ENCODE data around the gene GCLC. TPM values are rescaled to one million over a fixed set of nuclear protein-coding genes. Genes with fewer than 3 reads are reported as not detected.

Gene GCLC
- total RNA-seq, 1 experiment from 2014 or later: 88.9 TPM

DNA sequence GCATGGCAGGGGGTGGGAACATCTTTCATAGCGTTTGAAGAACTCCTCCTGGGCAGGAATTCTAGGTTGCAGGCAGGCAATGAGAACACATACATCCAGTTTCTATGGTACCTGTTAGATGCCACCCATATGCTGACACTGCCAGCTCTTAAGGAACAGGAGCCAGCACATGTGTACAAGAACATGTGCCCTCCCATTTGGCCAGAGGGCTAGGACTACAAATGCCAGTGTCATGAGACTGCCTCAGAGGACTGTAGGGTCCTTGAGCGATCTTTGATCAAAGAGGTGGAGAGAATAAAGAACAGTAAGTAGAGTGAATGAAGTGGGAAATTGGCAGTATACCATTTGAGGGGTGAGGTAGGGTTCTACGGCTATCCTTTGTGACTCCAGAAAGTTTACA lies 45.8 kb downstream of the GCLC start:
- TF ChIP-seq, protein P1, sequence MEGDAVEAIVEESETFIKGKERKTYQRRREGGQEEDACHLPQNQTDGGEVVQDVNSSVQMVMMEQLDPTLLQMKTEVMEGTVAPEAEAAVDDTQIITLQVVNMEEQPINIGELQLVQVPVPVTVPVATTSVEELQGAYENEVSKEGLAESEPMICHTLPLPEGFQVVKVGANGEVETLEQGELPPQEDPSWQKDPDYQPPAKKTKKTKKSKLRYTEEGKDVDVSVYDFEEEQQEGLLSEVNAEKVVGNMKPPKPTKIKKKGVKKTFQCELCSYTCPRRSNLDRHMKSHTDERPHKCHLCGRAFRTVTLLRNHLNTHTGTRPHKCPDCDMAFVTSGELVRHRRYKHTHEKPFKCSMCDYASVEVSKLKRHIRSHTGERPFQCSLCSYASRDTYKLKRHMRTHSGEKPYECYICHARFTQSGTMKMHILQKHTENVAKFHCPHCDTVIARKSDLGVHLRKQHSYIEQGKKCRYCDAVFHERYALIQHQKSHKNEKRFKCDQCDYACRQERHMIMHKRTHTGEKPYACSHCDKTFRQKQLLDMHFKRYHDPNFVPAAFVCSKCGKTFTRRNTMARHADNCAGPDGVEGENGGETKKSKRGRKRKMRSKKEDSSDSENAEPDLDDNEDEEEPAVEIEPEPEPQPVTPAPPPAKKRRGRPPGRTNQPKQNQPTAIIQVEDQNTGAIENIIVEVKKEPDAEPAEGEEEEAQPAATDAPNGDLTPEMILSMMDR (IDR thresholded peaks at IDR 0.05; ENCODE audit: insufficient read depth in 1 of 2, low read depth in 1 of 2, low read length in 1 of 2, severe bottlenecking in 1 of 2, unreplicated experiment in 1 of 2): no peak
- Mint-ChIP-seq H3K9me3 (ENCODE audit: unreplicated experiment) (no peaks in the 10 kb centered on the region), H3K4me3 (ENCODE audit: unreplicated experiment) (no peak overlapping the region), H3K4me1 (ENCODE audit: low read depth, unreplicated experiment) (peaks cover 6% of the 10 kb centered on the region), H3K36me3 (ENCODE audit: insufficient read depth, unreplicated experiment) (peaks cover 45% of the 10 kb centered on the region), H3K27ac (ENCODE audit: unreplicated experiment) (peak overlapping the region; percentile 59), H3K27me3 (ENCODE audit: insufficient read depth, unreplicated experiment) (no peaks in the 10 kb centered on the region)
- no peaks in the 10 kb centered on the region for H3K4me1 ChIP-seq
- H3K36me3 ChIP-seq (ENCODE audit: control insufficient read depth, insufficient read depth, low read length): no peaks in the 10 kb centered on the region; the same call in 1 of the 2 replicates
- no peaks in the 10 kb centered on the region for H3K27me3 ChIP-seq (replicated peaks; ENCODE audit: control insufficient read depth, insufficient read depth, low read length)
- intact Hi-C loops (cut with micrococcal nuclease; ENCODE audit: unreplicated experiment): loop anchor here (10.0 kb wide), 1 partner anchor 456 kb away; no protein-coding TSS in a partner anchor
- DNase-seq: no peak
- no peaks in the 10 kb centered on the region for H3K9me3 ChIP-seq
- CTCF ChIA-PET: interaction anchor here (0.7 kb wide), 1 partner anchor 229 kb away, joined by 3 read pairs; no protein-coding TSS in a partner anchor
- no TSS peak for BruUV-seq (replicated peaks)
- no peak overlapping the region for H3K4me3 ChIP-seq (ENCODE audit: low read depth, low read length)
- POLR2A ChIA-PET: no interaction called here

DNA sequence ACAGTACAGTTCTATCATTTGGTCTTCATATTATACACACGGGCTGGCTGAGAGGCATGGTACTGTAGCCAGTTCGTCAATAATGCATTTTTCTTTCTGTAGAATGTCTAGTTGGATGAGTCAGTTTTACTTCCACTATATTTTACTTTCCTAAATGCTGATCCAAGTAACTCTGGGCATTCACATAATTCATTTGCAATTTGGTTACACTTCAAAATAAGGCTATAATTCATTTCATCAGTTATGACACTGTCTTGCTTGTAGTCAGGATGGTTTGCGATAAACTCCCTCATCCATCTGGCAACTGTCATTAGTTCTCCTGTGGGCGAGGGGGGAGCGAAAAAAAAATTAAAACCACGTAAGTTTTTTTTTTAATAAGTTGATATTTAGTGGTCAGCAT lies 46.3 kb downstream of the GCLC start:
- intact Hi-C loops (cut with micrococcal nuclease; ENCODE audit: unreplicated experiment): loop anchor here (10.0 kb wide), 1 partner anchor 456 kb away; no protein-coding TSS in a partner anchor
- no peak overlapping the region for H3K4me3 ChIP-seq (ENCODE audit: low read depth, low read length)
- Mint-ChIP-seq H3K9me3 (ENCODE audit: unreplicated experiment) (no peaks in the 10 kb centered on the region), H3K36me3 (ENCODE audit: insufficient read depth, unreplicated experiment) (peaks cover 41% of the 10 kb centered on the region), H3K27ac (ENCODE audit: unreplicated experiment) (no peak overlapping the region), H3K4me3 (ENCODE audit: unreplicated experiment) (no peak overlapping the region), H3K27me3 (ENCODE audit: insufficient read depth, unreplicated experiment) (no peaks in the 10 kb centered on the region), H3K4me1 (ENCODE audit: low read depth, unreplicated experiment) (peaks cover 6% of the 10 kb centered on the region)
- H3K36me3 ChIP-seq (ENCODE audit: control insufficient read depth, insufficient read depth, low read length): no peaks in the 10 kb centered on the region; the same call in 1 of the 2 replicates
- no TSS peak for BruUV-seq (replicated peaks)
- ChIA-PET CTCF (no interaction called here), POLR2A (no interaction called here)
- H3K27me3 ChIP-seq (replicated peaks; ENCODE audit: control insufficient read depth, insufficient read depth, low read length): no peaks in the 10 kb centered on the region
- H3K9me3 ChIP-seq: no peaks in the 10 kb centered on the region
- H3K4me1 ChIP-seq: no peaks in the 10 kb centered on the region
- no peak for DNase-seq
- TF ChIP-seq, protein P1 (IDR thresholded peaks at IDR 0.05; ENCODE audit: insufficient read depth in 1 of 2, low read depth in 1 of 2, low read length in 1 of 2, severe bottlenecking in 1 of 2, unreplicated experiment in 1 of 2): no peak

DNA sequence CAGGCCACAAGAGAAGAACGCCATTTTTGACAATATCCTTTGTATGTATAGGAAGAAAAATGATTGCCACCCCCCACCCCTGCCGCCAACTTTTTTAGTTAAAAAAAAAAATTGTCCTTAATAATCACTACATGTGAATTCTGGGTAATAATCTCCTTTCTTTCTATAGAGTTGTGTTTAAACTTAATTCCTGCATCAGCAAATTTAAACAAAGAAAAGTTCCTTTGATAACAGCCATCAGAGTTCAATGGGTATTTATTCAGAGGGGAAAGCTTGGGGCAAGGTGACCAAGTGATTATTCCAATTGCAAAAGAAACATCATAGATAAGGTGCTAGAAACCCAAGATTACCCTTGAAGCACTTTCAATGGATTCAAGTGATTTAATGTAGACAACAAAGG lies 47.0 kb downstream of the GCLC start:
- CTCF ChIA-PET: no interaction called here
- no peak overlapping the region for H3K27ac Mint-ChIP-seq (ENCODE audit: unreplicated experiment)
- POLR2A ChIA-PET: no interaction called here
- no TSS peak for BruUV-seq (replicated peaks)
- H3K9me3 Mint-ChIP-seq (ENCODE audit: unreplicated experiment): no peaks in the 10 kb centered on the region
- TF ChIP-seq, protein P1 (IDR thresholded peaks at IDR 0.05; ENCODE audit: insufficient read depth in 1 of 2, low read depth in 1 of 2, low read length in 1 of 2, severe bottlenecking in 1 of 2, unreplicated experiment in 1 of 2): no peak
- peaks cover 34% of the 10 kb centered on the region for H3K36me3 Mint-ChIP-seq (ENCODE audit: insufficient read depth, unreplicated experiment)
- H3K9me3 ChIP-seq: no peaks in the 10 kb centered on the region
- H3K36me3 ChIP-seq (ENCODE audit: control insufficient read depth, insufficient read depth, low read length): no peaks in the 10 kb centered on the region; the same call in 1 of the 2 replicates
- no peak overlapping the region for H3K4me3 Mint-ChIP-seq (ENCODE audit: unreplicated experiment)
- DNase-seq: no peak
- no peaks in the 10 kb centered on the region for H3K27me3 Mint-ChIP-seq (ENCODE audit: insufficient read depth, unreplicated experiment)
- H3K27me3 ChIP-seq (replicated peaks; ENCODE audit: control insufficient read depth, insufficient read depth, low read length): no peaks in the 10 kb centered on the region
- H3K4me1 Mint-ChIP-seq (ENCODE audit: low read depth, unreplicated experiment): peaks cover 6% of the 10 kb centered on the region
- H3K4me3 ChIP-seq (ENCODE audit: low read depth, low read length): no peak overlapping the region
- H3K4me1 ChIP-seq: no peaks in the 10 kb centered on the region
- intact Hi-C loops (cut with micrococcal nuclease; ENCODE audit: unreplicated experiment): loop anchor here (10.0 kb wide), 1 partner anchor 457 kb away; no protein-coding TSS in a partner anchor
